Erythroblast (primary cell): ENCODE results near the gene PIGU.
"Not testable (repeated sequence)": the region's sequence is repeated elsewhere in the genome, so short reads cannot be mapped to it uniquely, and the experiment has no call there.

ENCODE experiments used
- GATA1 ChIP-seq: IDR thresholded peaks from 2 replicates; pipeline ENCODE4 v1.6.1; 2011; ENCODE audit warnings: low read depth, mild to moderate bottlenecking, control low read depth, low read length, moderate library complexity
- POLR2A ChIP-seq: IDR thresholded peaks from 2 replicates; pipeline ENCODE4 v1.6.1; 2011; ENCODE audit warnings: mild to moderate bottlenecking, low read length

DNA sequence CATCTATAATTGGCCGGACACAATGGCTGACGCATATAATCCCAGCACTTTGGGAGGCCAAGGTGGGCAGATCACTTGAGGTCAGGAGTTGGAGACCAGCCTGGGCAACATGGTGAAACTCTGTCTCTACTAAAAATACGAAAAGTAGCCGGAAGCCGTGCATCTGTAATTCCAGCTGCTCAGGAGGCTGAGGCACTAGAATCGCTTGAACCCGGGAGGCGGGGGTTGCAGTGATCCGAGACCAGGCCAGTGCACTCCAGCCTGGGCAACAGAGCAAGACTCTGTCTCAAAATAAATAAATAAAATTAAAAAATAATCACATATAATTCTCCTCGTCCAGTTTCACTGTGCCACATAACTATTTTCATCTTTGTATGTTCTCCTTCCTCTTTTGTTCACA lies 157.1 kb downstream of the PIGU start:
- not testable (repeated sequence) for TF ChIP-seq POLR2A, GATA1
